WTC11 (cell line): ENCODE data around the gene RTN4. TPM values are rescaled to one million over a fixed set of nuclear protein-coding genes. Genes with fewer than 3 reads are reported as not detected.
A peak's percentile ranks its signal among the peaks of the same experiment; 100 is the strongest.

Experiments used
- ATAC-seq: fragments of 200-7000 bp; cut with Tn5 transposase; 2 replicates; pipeline ENCODE4 v1.10.0; 2021; ENCODE audit warnings: mild to moderate bottlenecking, moderate library complexity
- CTCF ChIA-PET: fragments of 300-600 bp; sonication (Branson Sonifier 250); formaldehyde crosslinking; loops from one replicate; lab custom pipeline; 2021; ENCODE audit warnings: antibody characterized with exemption; lab: Charles Lee
- POLR2A ChIA-PET: fragments of 350-600 bp; sonication (Branson Sonifier 250); formaldehyde crosslinking; loops from one replicate; lab custom pipeline; 2021; ENCODE audit warnings: antibody characterized with exemption; lab: Charles Lee
- DNase-seq: peaks from one replicate; pipeline ENCODE4 v3.0.0; 2021; ENCODE audit warnings: low spot score
- H3K27ac Mint-ChIP-seq: 2 replicates; pipeline ENCODE4 v1.8.0; 2021; ENCODE audit warnings: mixed read lengths
- H3K27me3 Mint-ChIP-seq: 2 replicates; pipeline ENCODE4 v1.8.0; 2021; ENCODE audit warnings: low read depth, mild to moderate bottlenecking, moderate library complexity, mixed read lengths
- H3K36me3 Mint-ChIP-seq: 2 replicates; pipeline ENCODE4 v1.8.0; 2021; ENCODE audit warnings: mixed read lengths
- H3K4me1 Mint-ChIP-seq: 2 replicates; pipeline ENCODE4 v1.8.0; 2022; ENCODE audit warnings: mixed read lengths
- H3K4me3 Mint-ChIP-seq: 2 replicates; pipeline ENCODE4 v1.8.0; 2021; ENCODE audit warnings: mild to moderate bottlenecking, moderate library complexity, mixed read lengths
- H3K9me3 Mint-ChIP-seq: 2 replicates; pipeline ENCODE4 v1.8.0; 2021; ENCODE audit warnings: mixed read lengths
- AR ChIP-seq: fragments of 250-450 bp; sonication (Bioruptor Pico); IDR thresholded peaks from 2 replicates; pipeline ENCODE4 v1.9.0; 2021; ENCODE audit warnings: mild to moderate bottlenecking
- ATF2 ChIP-seq: sonication (generic); formaldehyde crosslinking; IDR thresholded peaks from 2 replicates; pipeline ENCODE4 v1.8.1; 2022; ENCODE audit warnings: low read depth, missing genetic modification reagents, borderline replicate concordance
- ATF3 ChIP-seq: sonication (generic); formaldehyde crosslinking; conservative IDR thresholded peaks from 2 replicates; pipeline ENCODE4 v1.8.1; 2022; ENCODE audit warnings: mild to moderate bottlenecking, missing genetic modification reagents
- CTCF ChIP-seq: fragments of 200-600 bp; IDR thresholded peaks from 2 replicates; pipeline ENCODE4 v1.8.0; 2022; ENCODE audit warnings: antibody characterized with exemption
- E2F4 ChIP-seq: sonication (generic); formaldehyde crosslinking; IDR thresholded peaks from 2 replicates; pipeline ENCODE4 v1.8.1; 2022; ENCODE audit warnings: low read depth, mild to moderate bottlenecking, moderate library complexity, missing genetic modification reagents, borderline replicate concordance
- ELF4 ChIP-seq: sonication (generic); formaldehyde crosslinking; IDR thresholded peaks from 2 replicates; pipeline ENCODE4 v1.8.1; 2022; ENCODE audit warnings: low read depth, mild to moderate bottlenecking, moderate library complexity, missing genetic modification reagents
- FOXJ3 ChIP-seq: sonication (generic); formaldehyde crosslinking; IDR thresholded peaks from 2 replicates; pipeline ENCODE4 v1.9.0; 2021; ENCODE audit warnings: missing genetic modification reagents, mild to moderate bottlenecking, borderline replicate concordance
- GTF2I ChIP-seq: fragments of 250-450 bp; sonication (Bioruptor Pico); conservative IDR thresholded peaks from 2 replicates; pipeline ENCODE4 v1.4.0; 2021; ENCODE audit warnings: mild to moderate bottlenecking
- KAT7 ChIP-seq: sonication (generic); formaldehyde crosslinking; IDR thresholded peaks from 2 replicates; pipeline ENCODE4 v1.8.1; 2023; ENCODE audit warnings: missing genetic modification reagents, mild to moderate bottlenecking, borderline replicate concordance
- MAX ChIP-seq: sonication (generic); formaldehyde crosslinking; IDR thresholded peaks from 2 replicates; pipeline ENCODE4 v1.8.0; 2022; ENCODE audit warnings: mild to moderate bottlenecking, missing genetic modification reagents
- NR1H2 ChIP-seq: sonication (generic); formaldehyde crosslinking; IDR thresholded peaks from 2 replicates; pipeline ENCODE4 v1.9.0; 2021; ENCODE audit warnings: mild to moderate bottlenecking, moderate library complexity, missing genetic modification reagents
- NR3C1 ChIP-seq: sonication (generic); formaldehyde crosslinking; conservative IDR thresholded peaks from 2 replicates; pipeline ENCODE4 v1.8.1; 2023; ENCODE audit warnings: low read depth, mild to moderate bottlenecking, missing genetic modification reagents
- PRRX2 ChIP-seq: fragments of 250-450 bp; sonication (Bioruptor Pico); IDR thresholded peaks from 2 replicates; pipeline ENCODE4 v1.8.0; 2021; ENCODE audit warnings: mild to moderate bottlenecking
- SOX15 ChIP-seq: fragments of 250-450 bp; sonication (Bioruptor Pico); IDR thresholded peaks from 2 replicates; pipeline ENCODE4 v1.9.0; 2021; ENCODE audit warnings: mild to moderate bottlenecking
- ZNF121 ChIP-seq: sonication (generic); formaldehyde crosslinking; IDR thresholded peaks from 2 replicates; pipeline ENCODE4 v1.8.0; 2023; ENCODE audit warnings: missing genetic modification reagents
- ZNF232 ChIP-seq: sonication (generic); formaldehyde crosslinking; IDR thresholded peaks from 2 replicates; pipeline ENCODE4 v1.8.0; 2022; ENCODE audit warnings: mild to moderate bottlenecking, missing genetic modification reagents
- ZNF263 ChIP-seq: sonication (generic); formaldehyde crosslinking; IDR thresholded peaks from 2 replicates; pipeline ENCODE4 v1.8.1; 2022; ENCODE audit warnings: low read depth, mild to moderate bottlenecking, moderate library complexity, missing genetic modification reagents
- ZNF317 ChIP-seq: sonication (generic); formaldehyde crosslinking; IDR thresholded peaks from 2 replicates; pipeline ENCODE4 v1.8.1; 2023; ENCODE audit warnings: low read depth, mild to moderate bottlenecking, moderate library complexity, missing genetic modification reagents, borderline replicate concordance
- ZNF423 ChIP-seq: fragments of 250-450 bp; sonication (Bioruptor Pico); IDR thresholded peaks from 2 replicates; pipeline ENCODE4 v2.1.2; 2022; ENCODE audit warnings: mild to moderate bottlenecking, moderate library complexity
- ZNF671 ChIP-seq: fragments of 250-450 bp; sonication (Bioruptor Pico); IDR thresholded peaks from 2 replicates; pipeline ENCODE4 v1.8.0; 2021; ENCODE audit warnings: mild to moderate bottlenecking
- total RNA-seq: library from RNA; stranded (reverse); gene quantifications from 3 replicates; pipeline ENCODE4 v1.2.3, GENCODE V29; 2021
- TF ChIP-seq, protein P1 (sequence below): fragments of 250-450 bp; sonication (Bioruptor Pico); IDR thresholded peaks from 2 replicates; pipeline ENCODE4 v1.8.0; 2021; ENCODE audit warnings: mild to moderate bottlenecking
- TF ChIP-seq, protein P2 (sequence below): sonication (generic); formaldehyde crosslinking; IDR thresholded peaks from 2 replicates; pipeline ENCODE4 v1.8.1; 2022; ENCODE audit warnings: missing genetic modification reagents, borderline replicate concordance

Gene RTN4
- total RNA-seq, 1 experiment from 2014 or later: 202 TPM

DNA sequence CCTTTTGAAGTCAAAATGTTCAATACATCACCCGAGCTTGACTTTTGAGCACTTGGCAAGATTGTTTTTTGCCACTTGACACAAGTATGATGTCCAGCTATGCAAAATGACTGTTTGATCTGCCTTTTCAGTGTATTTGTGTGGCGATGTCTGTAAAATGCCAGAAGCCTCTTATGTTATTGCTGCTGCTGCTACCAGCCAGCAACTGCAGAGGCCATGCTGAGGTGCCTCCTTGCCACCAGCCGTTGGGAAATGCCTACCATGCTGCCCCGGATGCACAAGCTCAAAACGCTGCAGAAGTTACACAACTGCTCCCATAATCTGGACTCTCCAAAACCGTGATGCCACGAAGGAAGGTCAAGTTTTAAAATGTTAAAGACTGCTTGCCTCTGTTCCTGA, 80.3 kb downstream of the RTN4 start:
- no peaks in the 10 kb centered on the region for H3K27me3 Mint-ChIP-seq
- peak overlapping the region; percentile 68 for H3K27ac Mint-ChIP-seq
- DNase-seq: no peak
- POLR2A ChIA-PET: no interaction called here
- H3K36me3 Mint-ChIP-seq: peaks cover 31% of the 10 kb centered on the region
- H3K9me3 Mint-ChIP-seq: peaks cover 13% of the 10 kb centered on the region
- peaks cover 35% of the 10 kb centered on the region for H3K4me1 Mint-ChIP-seq
- CTCF ChIA-PET: no interaction called here
- TF ChIP-seq MAX (no peak), ZNF121 (CRISPR knock-in tag) (no peak), ATF3 (no peak), GTF2I (CRISPR knock-in tag) (no peak), AR (no peak), NR1H2 (CRISPR knock-in tag) (no peak), KAT7 (CRISPR knock-in tag) (no peak), ELF4 (CRISPR knock-in tag) (no peak), SOX15 (CRISPR knock-in tag) (no peak), ZNF423 (no peak), ZNF671 (CRISPR knock-in tag) (no peak), NR3C1 (CRISPR knock-in tag) (no peak), ZNF263 (CRISPR knock-in tag) (no peak), CTCF (no peak)
- TF ChIP-seq, protein P1, sequence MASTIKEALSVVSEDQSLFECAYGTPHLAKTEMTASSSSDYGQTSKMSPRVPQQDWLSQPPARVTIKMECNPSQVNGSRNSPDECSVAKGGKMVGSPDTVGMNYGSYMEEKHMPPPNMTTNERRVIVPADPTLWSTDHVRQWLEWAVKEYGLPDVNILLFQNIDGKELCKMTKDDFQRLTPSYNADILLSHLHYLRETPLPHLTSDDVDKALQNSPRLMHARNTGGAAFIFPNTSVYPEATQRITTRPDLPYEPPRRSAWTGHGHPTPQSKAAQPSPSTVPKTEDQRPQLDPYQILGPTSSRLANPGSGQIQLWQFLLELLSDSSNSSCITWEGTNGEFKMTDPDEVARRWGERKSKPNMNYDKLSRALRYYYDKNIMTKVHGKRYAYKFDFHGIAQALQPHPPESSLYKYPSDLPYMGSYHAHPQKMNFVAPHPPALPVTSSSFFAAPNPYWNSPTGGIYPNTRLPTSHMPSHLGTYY: no peak
- H3K4me3 Mint-ChIP-seq: no peak overlapping the region
- ATAC-seq: no peak

DNA sequence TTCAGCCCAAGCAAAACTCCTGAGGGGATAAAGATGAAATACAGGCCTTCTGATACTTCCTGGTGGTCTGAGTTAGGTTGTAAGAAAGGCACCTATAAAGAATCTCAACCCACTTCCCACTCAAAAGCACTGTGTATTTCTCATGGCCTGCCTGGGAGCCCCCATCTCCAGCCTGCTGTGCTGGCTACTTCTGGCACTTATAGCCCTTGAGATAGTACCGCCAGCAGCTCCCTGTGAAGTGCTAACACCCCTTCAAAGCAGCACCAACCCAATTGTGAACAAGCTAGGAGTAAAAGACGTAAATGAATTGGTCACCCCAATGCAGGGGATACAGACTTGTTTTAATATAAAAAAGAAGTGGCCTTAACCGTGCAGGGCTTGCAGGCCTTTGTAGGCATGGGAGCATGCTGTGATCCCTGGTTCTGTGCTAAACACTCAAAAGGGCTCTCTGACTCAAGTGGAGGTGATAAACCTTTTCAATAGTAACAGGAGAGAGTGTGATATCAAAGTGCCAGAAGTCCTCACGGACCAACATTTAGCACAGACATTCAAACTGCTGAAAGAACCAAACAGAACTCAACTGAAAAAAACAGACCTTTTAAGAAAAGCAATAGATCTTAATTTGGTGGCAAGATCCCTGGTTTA, 80.8 kb downstream of the RTN4 start:
- ATAC-seq: no peak
- H3K36me3 Mint-ChIP-seq: peaks cover 31% of the 10 kb centered on the region
- POLR2A ChIA-PET: no interaction called here
- H3K9me3 Mint-ChIP-seq: peaks cover 13% of the 10 kb centered on the region
- H3K4me1 Mint-ChIP-seq: peaks cover 40% of the 10 kb centered on the region
- no peak overlapping the region; the same call in 1 of the 2 replicates for H3K27ac Mint-ChIP-seq
- DNase-seq: no peak
- TF ChIP-seq E2F4 (CRISPR knock-in tag) (no peak), ZNF232 (CRISPR knock-in tag) (no peak), PRRX2 (no peak), ZNF317 (CRISPR knock-in tag) (no peak), ATF2 (CRISPR knock-in tag) (no peak), NR3C1 (CRISPR knock-in tag) (no peak), FOXJ3 (CRISPR knock-in tag) (no peak)
- TF ChIP-seq, protein P2, sequence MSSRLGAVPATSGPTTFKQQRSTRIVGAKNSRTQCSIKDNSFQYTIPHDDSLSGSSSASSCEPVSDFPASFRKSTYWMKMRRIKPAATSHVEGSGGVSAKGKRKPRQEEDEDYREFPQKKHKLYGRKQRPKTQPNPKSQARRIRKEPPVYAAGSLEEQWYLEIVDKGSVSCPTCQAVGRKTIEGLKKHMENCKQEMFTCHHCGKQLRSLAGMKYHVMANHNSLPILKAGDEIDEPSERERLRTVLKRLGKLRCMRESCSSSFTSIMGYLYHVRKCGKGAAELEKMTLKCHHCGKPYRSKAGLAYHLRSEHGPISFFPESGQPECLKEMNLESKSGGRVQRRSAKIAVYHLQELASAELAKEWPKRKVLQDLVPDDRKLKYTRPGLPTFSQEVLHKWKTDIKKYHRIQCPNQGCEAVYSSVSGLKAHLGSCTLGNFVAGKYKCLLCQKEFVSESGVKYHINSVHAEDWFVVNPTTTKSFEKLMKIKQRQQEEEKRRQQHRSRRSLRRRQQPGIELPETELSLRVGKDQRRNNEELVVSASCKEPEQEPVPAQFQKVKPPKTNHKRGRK (CRISPR knock-in tag): no peak
- CTCF ChIA-PET: no interaction called here
- no peak overlapping the region for H3K4me3 Mint-ChIP-seq
- H3K27me3 Mint-ChIP-seq: no peaks in the 10 kb centered on the region
